ENCODE measurements around the gene CWC27.
A peak's percentile ranks its signal among the peaks of the same experiment; 100 is the strongest.

Gene CWC27

DNA sequence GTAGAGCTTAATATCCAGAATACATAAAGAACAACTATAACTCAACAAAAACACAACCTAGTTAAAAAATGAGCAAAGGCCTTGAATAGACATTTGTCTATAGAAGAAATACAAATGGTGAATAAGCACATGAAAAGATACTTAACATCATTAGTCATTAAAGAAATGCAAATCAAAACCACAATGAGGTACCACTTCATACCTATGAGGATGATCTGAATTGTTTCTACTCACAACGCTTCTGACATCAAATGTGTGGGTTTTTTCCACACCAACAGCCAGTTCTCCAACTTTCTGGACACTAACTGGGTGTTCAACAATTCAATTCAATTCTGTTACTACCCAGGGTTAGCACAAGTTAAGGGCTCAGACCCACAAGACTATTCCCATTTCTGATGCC, 22.3 kb upstream of the CWC27 start:
- DNase-seq (ENCODE audit: low read depth), result peak; percentile 34
- TF ChIP-seq, protein P1, sequence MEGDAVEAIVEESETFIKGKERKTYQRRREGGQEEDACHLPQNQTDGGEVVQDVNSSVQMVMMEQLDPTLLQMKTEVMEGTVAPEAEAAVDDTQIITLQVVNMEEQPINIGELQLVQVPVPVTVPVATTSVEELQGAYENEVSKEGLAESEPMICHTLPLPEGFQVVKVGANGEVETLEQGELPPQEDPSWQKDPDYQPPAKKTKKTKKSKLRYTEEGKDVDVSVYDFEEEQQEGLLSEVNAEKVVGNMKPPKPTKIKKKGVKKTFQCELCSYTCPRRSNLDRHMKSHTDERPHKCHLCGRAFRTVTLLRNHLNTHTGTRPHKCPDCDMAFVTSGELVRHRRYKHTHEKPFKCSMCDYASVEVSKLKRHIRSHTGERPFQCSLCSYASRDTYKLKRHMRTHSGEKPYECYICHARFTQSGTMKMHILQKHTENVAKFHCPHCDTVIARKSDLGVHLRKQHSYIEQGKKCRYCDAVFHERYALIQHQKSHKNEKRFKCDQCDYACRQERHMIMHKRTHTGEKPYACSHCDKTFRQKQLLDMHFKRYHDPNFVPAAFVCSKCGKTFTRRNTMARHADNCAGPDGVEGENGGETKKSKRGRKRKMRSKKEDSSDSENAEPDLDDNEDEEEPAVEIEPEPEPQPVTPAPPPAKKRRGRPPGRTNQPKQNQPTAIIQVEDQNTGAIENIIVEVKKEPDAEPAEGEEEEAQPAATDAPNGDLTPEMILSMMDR (IDR thresholded peaks at IDR 0.05; ENCODE audit: insufficient read depth, low read depth, low read length, missing control alignments), result no peak
- H3K4me3 ChIP-seq (ENCODE audit: low read length), result no peak overlapping the region

DNA sequence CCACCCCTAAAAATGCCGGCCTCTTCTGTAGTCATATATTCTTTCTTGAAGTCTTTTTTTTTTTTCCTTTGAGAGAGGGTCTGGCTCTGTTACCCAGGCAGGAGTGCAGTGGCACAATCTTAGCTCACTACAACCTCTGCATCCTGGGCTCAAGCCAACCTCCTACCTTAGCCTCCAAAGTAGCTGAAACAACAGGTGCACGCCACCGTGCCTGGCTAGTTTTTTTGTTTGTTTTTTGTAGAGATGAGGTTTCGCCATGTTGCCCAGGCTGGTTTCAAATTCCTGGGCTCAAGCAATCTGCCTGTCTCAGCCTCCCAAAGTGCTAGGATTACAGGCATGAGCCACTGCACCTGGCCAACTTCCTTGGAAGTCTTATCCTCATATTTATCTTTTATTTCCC, 19.3 kb upstream of the CWC27 start:
- no peak for DNase-seq (ENCODE audit: low read depth)
- TF ChIP-seq, protein P1 (IDR thresholded peaks at IDR 0.05; ENCODE audit: insufficient read depth, low read depth, low read length, missing control alignments), result no peak
- H3K4me3 ChIP-seq (ENCODE audit: low read length), result no peak overlapping the region

DNA sequence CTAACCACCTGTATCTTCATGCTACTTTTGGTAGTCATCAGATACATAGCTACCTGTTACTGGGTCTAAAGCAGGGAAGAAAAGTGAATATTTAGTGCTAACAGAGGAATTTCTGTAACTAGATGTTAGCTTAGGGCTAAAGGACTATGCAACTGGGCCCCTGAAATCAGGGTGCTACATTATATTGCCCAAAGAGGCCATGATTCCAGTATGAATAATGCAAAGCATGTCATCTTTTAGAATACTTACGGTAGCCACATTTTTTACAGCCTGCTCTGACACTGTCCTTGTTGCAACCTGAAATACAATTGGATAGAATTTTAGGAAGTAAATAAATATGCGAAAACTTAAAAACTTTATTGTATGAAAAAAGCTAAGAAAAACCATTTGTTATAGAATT, 14.7 kb upstream of the CWC27 start:
- H3K4me3 ChIP-seq (ENCODE audit: low read length), result no peak overlapping the region
- TF ChIP-seq, protein P1 (IDR thresholded peaks at IDR 0.05; ENCODE audit: insufficient read depth, low read depth, low read length, missing control alignments), result no peak
- no peak for DNase-seq (ENCODE audit: low read depth)

DNA sequence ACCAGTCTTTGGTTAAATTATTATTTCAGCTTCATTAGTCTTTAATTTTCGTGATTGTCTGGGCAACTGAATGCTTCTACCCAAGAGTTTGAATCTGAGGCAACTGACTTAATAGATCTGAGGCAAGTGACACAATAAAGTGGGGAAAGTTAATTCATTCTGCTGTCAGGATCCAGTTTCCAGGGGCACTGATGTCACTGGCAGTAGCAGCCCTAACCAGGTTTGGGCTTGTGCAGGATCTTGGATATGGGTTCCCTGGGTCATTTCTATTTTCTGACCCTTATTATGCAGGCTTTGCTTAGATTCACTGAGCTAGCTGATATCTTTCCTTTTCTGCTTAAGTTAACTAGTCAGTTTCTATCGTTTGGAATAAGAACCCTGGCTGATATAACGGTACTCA, 9.8 kb upstream of the CWC27 start:
- no peak for DNase-seq (ENCODE audit: low read depth)
- TF ChIP-seq, protein P1 (IDR thresholded peaks at IDR 0.05; ENCODE audit: insufficient read depth, low read depth, low read length, missing control alignments), result no peak
- H3K4me3 ChIP-seq (ENCODE audit: low read length), result no peak overlapping the region

DNA sequence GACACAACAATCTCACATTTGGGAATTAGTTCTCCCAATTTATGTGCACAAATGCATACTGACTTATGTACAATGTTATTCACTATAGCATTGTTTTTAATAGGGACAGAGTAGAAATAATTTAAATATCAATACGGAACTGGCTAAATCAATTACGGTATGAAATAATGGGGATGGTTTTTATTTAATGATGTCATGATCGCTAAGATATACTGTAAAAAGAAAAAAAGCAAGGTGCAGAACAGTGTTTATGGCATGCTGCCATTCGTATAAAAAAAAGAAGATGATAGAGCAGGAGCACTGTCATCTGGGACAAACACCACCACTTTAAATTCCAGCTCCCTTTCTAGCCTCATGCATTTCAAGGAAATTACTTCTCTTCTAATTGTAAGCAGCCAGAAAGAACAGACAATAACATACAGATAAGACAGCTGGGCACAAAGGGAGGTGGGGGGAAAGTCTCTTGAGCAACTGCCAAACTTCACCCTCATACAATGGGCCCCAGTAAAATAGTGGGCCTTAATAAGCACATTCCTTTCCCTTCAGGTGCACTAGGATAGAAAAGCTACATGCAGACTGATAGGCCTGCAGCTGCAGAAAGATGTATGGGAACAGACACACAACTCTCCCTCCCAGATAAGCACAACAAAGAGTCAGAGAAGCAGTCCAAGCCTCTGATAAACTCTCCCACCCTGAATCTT, 8.6 kb upstream of the CWC27 start:
- H3K4me3 ChIP-seq (ENCODE audit: low read length), result no peak overlapping the region
- no peak for DNase-seq (ENCODE audit: low read depth)
- TF ChIP-seq, protein P1 (IDR thresholded peaks at IDR 0.05; ENCODE audit: insufficient read depth, low read depth, low read length, missing control alignments), result no peak

DNA sequence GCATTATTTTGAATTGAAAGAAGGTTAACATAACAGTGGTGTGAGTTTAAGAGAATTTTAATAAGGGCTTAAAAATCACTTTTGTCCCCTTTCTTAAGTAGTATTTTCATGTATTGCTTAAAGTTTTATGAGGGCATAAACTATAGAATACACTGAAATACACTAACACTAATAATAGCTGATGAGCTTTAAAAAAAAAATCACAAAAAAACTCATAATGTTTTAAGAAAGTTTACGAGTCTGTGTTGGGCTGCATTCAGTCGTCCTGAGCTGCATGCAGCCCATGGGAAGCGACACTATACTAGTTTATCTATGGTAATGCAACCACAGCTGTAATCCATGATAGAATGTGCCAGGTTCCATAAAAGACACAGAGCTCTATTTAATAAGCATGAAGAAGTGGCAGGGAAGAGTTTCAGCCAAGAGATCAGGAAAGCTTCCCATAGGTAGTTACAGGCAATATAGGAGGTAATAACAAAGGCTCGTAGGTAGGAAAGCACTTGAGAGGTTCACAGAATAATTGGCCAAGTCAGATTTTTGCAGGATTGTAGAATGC, 4.7 kb upstream of the CWC27 start:
- no peak for DNase-seq (ENCODE audit: low read depth)
- TF ChIP-seq, protein P1 (IDR thresholded peaks at IDR 0.05; ENCODE audit: insufficient read depth, low read depth, low read length, missing control alignments), result no peak
- no peak overlapping the region for H3K4me3 ChIP-seq (ENCODE audit: low read length)

Data from epithelial cell of esophagus (primary cell).